Amygdala (tissue), 56 donors: Measurements from ENCODE around the gene TMCO6.
A peak's percentile ranks its signal among the peaks of the same experiment; 100 is the strongest.

Experiments used
- DNase-seq, 56 donors: peaks; one replicate each; lab custom pipeline; 2025; lab: John Stamatoyannopoulos, UW

The TMCO6 gene

DNA sequence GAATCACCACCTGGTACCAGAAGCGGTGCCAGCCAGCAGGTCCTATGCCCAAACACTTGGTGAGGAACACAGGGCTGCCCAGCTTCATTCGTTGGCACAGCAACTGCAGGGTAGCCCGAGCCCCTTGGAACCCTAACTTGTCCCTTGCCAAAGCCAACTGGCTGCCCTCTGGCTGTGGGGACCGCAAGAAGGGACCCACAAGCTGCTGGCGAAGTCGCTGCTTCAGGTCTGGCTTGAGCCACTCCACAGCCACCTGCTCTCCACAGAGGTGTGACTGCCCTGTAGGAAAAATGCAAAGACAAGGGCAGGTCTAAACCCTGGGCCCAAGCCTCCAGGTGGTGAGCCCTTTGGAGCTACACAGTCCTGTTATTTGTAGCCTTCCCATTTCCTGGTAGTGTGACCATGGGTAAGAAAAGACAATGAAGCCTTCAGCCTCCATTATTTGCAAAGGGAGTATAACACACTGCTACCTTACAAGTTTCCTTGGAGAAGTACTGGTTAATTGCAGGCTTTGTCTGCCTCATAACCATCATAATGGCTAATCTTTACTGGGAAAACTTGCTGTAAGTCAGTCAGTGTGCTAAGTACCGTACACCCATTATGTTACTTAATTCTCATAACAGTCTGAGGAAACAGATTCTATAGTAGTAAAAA is 32.3 kb downstream of the TMCO6 start:
- DNase-seq: no peak

GRCh38 chr5:140672455-140673186 is 33.4 kb downstream of the TMCO6 start:
- peak in 2 of 56 donors; percentile 7 to 12 for DNase-seq

DNA sequence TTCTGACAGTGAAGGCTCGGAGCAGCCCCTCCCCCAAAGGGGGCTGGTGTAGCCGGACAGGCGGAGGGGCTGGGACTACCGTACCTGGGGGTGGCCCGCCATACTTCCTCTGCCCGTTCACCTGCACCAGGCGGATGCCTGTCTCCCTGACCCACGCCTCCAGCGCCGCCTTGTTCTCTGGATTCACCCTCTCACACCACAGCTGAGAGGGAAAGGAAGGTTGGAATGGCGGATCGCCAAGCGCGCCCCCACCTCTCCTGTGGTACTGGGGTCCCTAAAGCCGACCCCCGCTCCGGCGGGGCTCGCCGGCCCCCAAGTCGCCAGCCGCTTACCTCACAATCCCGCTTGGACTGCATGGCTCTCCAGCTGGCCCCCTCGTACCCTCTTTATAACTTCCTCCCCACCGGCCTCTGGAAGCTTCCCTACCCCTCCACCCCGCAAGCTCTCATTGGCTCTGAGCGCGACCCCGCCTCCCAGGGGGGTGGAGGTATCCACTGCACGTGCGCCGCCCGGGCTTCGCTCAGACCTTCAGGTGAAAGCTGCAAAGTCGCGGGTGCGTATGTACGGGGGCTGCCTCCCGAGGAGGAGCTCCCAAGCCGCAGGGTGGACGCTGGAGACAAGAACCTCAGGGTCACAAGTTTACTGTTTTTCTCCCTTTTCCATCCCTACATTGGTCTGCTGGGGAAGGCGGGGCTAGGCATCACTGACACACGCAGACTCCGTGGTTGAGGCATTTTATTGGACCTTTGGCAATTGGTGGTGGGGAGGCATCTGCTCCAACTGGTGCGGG is 34.1 kb downstream of the TMCO6 start, which contains the start of gene DND1:
DND1 (minus strand) TSS at position 390 of the 790 bp plus-strand sequence; CDS start at position 356, 34 bp downstream.
- DNase-seq: peak in 1 of 56 donors; percentile 9

DNA sequence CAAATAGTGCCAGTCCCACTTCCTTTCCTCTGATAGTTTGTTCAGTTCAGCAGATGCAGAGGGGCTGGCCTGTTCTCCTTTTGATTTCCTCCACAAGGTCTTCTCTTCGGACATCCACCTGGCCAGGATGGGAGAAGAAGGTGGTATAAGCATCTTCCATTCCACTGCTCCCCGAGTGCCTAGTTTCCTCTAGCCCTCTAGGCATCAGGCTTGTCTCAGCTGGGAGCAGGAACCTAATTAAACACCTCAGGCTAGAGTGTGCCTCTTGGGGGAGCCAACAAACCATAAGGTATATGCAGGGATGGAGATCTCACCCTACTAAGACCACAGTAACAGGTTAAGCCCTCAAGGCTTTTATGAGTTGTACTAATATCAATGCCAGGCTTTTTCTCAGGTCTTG is 35.0 kb downstream of the TMCO6 start:
- no peak for DNase-seq

GRCh38 chr5:140674629-140675028 is 35.4 kb downstream of the TMCO6 start:
- DNase-seq: no peak

DNA sequence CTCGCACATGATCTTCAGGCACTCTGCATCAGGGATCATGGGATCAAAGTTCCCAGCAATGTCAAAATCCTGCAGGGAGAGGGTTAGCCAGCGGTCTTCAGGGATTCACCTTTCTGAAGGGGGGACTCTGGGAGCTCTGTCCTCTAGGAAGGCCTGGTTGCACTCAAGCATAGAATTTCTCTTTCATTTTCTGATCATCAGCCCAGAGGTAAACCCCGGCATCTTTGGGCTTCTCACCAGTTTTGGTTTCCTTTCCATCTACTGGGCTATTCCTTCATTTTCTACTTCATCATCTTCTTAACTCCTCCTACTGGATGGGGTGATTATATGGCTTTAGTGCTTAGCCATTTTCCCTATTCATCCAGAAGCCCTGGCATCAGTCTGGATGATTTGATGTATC is 38.7 kb downstream of the TMCO6 start:
- DNase-seq: no peak

- DNase-seq: no peak
These were observed 39.7 kb downstream of the TMCO6 start for GRCh38 chr5:140678993-140679392.

DNA sequence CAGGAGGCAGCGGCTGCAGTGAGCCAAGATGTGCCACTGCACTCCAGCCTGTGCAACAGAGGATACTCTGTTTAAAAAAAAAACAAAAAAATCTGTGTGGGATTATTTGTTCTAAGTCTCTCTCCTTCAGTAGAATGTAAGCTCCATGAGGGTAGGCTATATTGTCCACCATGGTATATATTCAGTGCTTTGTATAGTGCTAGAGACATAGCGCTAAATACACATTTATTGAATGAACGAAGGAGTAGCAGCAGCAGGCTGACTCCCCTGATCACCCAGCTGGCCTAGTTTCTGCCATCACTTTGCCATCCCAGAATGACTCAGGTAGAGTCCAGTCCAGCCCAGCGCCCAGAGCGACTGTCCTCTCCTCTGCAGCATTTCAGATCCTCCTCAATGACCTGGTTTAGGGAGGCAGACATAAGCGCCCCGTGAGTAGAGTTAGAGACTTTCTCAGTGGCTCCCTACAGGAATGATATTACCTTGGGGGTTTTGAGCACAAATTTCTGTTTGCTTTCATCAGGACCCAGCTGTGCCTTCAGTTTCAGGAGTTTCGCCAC is 51.2 kb downstream of the TMCO6 start:
- no peak for DNase-seq

DNA sequence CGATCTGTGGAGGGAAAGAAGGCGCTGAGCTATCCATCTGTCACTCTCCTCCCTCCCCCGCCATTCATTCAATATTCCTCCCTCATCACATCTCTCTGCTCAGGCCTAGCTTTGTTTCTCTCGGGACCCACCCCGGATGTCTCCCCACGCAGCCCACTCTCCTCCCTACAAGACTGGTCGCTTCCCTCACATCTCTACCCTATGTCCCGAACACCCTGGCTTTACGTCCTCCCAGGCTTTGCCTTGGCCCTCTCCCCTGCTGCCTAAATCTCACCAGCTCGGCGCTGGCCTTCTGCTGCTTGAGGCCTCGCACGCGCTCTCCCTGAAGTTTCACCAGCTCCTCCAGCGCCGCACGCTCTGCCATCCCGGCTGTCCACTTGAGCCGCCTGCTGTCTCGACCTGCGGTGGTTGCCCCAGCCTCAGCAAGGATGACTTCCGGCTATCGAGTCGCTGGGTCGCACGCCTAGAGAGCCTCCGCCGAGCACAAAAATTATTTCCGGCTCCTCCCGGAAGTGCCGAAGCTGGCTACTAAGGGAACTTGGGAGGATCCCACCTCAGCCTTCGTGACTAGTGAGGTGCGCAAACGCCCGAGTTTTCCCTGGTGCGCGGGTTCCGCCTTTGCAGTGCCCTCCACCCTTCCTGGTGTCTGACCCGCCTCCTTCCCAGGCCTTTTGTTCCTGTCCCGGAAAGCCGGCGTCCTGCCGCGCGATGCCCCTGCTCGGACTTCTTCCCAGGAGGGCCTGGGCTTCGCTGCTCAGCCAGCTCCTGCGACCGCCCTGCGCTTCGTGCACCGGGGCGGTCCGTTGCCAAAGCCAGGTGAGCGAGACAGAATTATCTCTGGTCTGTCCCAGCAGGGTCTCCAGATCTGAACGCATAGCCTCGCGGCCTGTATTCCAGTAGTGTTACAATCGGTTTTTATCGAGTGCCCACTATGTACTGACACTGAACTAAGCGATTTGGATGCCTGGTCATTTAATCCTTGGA is 52.0 kb downstream of the TMCO6 start, which contains the start of the genes HARS1 and HARS2:
HARS1 (minus strand) TSS at position 430 of the 984 bp plus-strand sequence; CDS start at position 364, 66 bp downstream.
HARS2 (plus strand) TSS at position 515 of the 984 bp plus-strand sequence; CDS start at position 709, 194 bp downstream.
- peak; percentile 40 to 95 (median 84) for DNase-seq

DNA sequence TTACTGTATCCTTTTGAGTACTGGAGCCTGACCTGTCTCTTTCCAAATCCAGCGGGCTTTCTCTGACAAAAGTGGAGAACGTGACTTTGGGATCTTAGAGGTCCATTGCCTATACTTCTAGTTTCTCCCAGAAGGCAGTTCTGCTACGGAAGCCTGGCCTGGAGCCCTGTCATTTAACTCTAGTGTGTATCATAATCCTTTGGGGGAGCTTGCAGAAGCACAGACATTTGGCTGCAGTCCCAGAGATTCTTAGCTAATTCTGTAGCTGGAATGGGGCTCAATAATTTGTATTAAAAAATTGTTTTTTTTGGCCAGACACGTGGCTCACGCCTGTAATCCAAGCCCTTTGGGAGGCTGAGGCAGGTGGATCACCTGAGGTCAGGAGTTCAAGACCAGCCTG is 55.0 kb downstream of the TMCO6 start:
- no peak for DNase-seq
